KMS-11 (cell line): ENCODE data around the gene RGL2.

Experiments
- H2AFZ ChIP-seq: fragments of 200-600 bp; sonication (generic); 2 replicates; pipeline ENCODE4 v1.6.1; 2016; ENCODE audit warnings: antibody characterized with exemption, mixed run types, low read depth
- H3K27ac ChIP-seq: fragments of 200-600 bp; sonication (generic); 2 replicates; pipeline ENCODE4 v1.6.1; 2016; ENCODE audit warnings: mild to moderate bottlenecking, mixed run types
- H3K27me3 ChIP-seq: fragments of 200-600 bp; sonication (generic); 2 replicates; pipeline ENCODE4 v1.6.1; 2017; ENCODE audit warnings: mild to moderate bottlenecking, low read depth, mixed run types, moderate library complexity; ENCODE audit not compliant: insufficient read depth
- H3K36me3 ChIP-seq: fragments of 200-600 bp; sonication (generic); 2 replicates; pipeline ENCODE4 v1.6.1; 2017; ENCODE audit warnings: mild to moderate bottlenecking, mixed run types; ENCODE audit not compliant: insufficient read depth
- H3K4me1 ChIP-seq: fragments of 200-600 bp; sonication (generic); 2 replicates; pipeline ENCODE4 v1.6.1; 2016; ENCODE audit warnings: mild to moderate bottlenecking, low read depth, mixed run types; ENCODE audit not compliant: poor library complexity, severe bottlenecking
- H3K4me2 ChIP-seq: fragments of 200-600 bp; sonication (generic); 2 replicates; pipeline ENCODE4 v1.7.0; 2016; ENCODE audit warnings: mild to moderate bottlenecking, mixed run types
- H3K4me3 ChIP-seq: fragments of 200-600 bp; sonication (generic); IDR thresholded peaks from 2 replicates; pipeline ENCODE4 v1.6.1; 2017; ENCODE audit warnings: low read depth, low read length, mixed read lengths; ENCODE audit not compliant: insufficient read depth
- H3K79me2 ChIP-seq: fragments of 200-600 bp; sonication (generic); 2 replicates; pipeline ENCODE4 v1.6.1; 2016; ENCODE audit warnings: low read depth, mixed run types; ENCODE audit not compliant: insufficient read depth
- H3K9ac ChIP-seq: fragments of 200-600 bp; sonication (generic); 2 replicates; pipeline ENCODE4 v1.6.1; 2016; ENCODE audit warnings: mild to moderate bottlenecking, mixed run types
- H4K20me1 ChIP-seq: fragments of 200-600 bp; sonication (generic); 2 replicates; pipeline ENCODE4 v1.6.1; 2016; ENCODE audit warnings: mild to moderate bottlenecking, mixed run types; ENCODE audit not compliant: insufficient read depth
- CTCF ChIP-seq: fragments of 200-600 bp; sonication (generic); conservative IDR thresholded peaks from 2 replicates; pipeline ENCODE4 v1.6.1; 2017; ENCODE audit warnings: low read depth, mild to moderate bottlenecking, antibody characterized with exemption, low read length, moderate library complexity, mixed read lengths

Gene RGL2

GRCh38 chr6:33333666-33334065 lies 34.9 kb upstream of the RGL2 start:
- no peaks in the 10 kb centered on the region for H3K79me2 ChIP-seq
- no peak for TF ChIP-seq CTCF
- no peaks in the 10 kb centered on the region; the same call in 1 of the 2 replicates for H3K27me3 ChIP-seq
- no peak overlapping the region for H3K9ac ChIP-seq
- no peak overlapping the region for H3K27ac ChIP-seq
- H3K4me2 ChIP-seq, result no peak overlapping the region
- no peak overlapping the region for H3K4me3 ChIP-seq
- no peaks in the 10 kb centered on the region for H3K36me3 ChIP-seq
- H2AFZ ChIP-seq, result no peak overlapping the region
- no peaks in the 10 kb centered on the region for H4K20me1 ChIP-seq
- no peaks in the 10 kb centered on the region for H3K4me1 ChIP-seq

GRCh38 chr6:33330736-33331135 lies 32.0 kb upstream of the RGL2 start:
- no peaks in the 10 kb centered on the region for H3K79me2 ChIP-seq
- no peak overlapping the region for H3K4me2 ChIP-seq
- H3K27ac ChIP-seq, result no peak overlapping the region
- no peak overlapping the region for H3K9ac ChIP-seq
- no peak overlapping the region for H2AFZ ChIP-seq
- H4K20me1 ChIP-seq, result no peaks in the 10 kb centered on the region
- no peaks in the 10 kb centered on the region for H3K36me3 ChIP-seq
- no peak overlapping the region for H3K4me3 ChIP-seq
- no peak for TF ChIP-seq CTCF
- no peaks in the 10 kb centered on the region for H3K27me3 ChIP-seq
- no peaks in the 10 kb centered on the region for H3K4me1 ChIP-seq

GRCh38 chr6:33329058-33329457 lies 30.3 kb upstream of the RGL2 start:
- Histone ChIP-seq H3K27me3 (no peaks in the 10 kb centered on the region), H3K36me3 (no peaks in the 10 kb centered on the region), H3K4me3 (no peak overlapping the region), H3K4me2 (no peak overlapping the region), H3K4me1 (peaks cover 4% of the 10 kb centered on the region), H4K20me1 (no peaks in the 10 kb centered on the region), H3K27ac (no peak overlapping the region), H2AFZ (no peak overlapping the region), H3K79me2 (no peaks in the 10 kb centered on the region), H3K9ac (no peak overlapping the region)
- no peak for TF ChIP-seq CTCF

- no peak for TF ChIP-seq CTCF
- H3K36me3 ChIP-seq, result no peaks in the 10 kb centered on the region; the same call in 1 of the 2 replicates
- no peaks in the 10 kb centered on the region for H4K20me1 ChIP-seq
- peak overlapping the region; percentile 58 for H3K4me2 ChIP-seq
- no peak overlapping the region for H3K9ac ChIP-seq
- H3K4me3 ChIP-seq, result no peak overlapping the region
- no peak overlapping the region for H3K27ac ChIP-seq
- H3K79me2 ChIP-seq, result peaks cover 29% of the 10 kb centered on the region; the same call in 1 of the 2 replicates
- H2AFZ ChIP-seq, result peak overlapping the region; percentile 77; the same call in 1 of the 2 replicates
- no peaks in the 10 kb centered on the region for H3K27me3 ChIP-seq
- H3K4me1 ChIP-seq, result peaks cover 17% of the 10 kb centered on the region
These were observed 25.4 kb upstream of the RGL2 start for GRCh38 chr6:33324125-33324524.
